Caco-2 (cell line): ENCODE measurements around the gene RB1. TPM values are rescaled to one million over a fixed set of nuclear protein-coding genes. Genes with fewer than 3 reads are reported as not detected.

Source experiments
- BruUV-seq: library from RNA; stranded (reverse); fragments of 400-500 nt; replicated peaks from 2 replicates; lab custom pipeline; 2021; lab: Mats Ljungman, UMichigan
- CTCF ChIA-PET: fragments of 300-600 bp; sonication (Branson Sonifier 250); formaldehyde crosslinking; loops from one replicate; lab custom pipeline; 2022; ENCODE audit warnings: antibody characterized with exemption; lab: Charles Lee
- POLR2A ChIA-PET: fragments of 300-600 bp; sonication (Branson Sonifier 250); formaldehyde crosslinking; loops from one replicate; lab custom pipeline; 2022; ENCODE audit warnings: antibody characterized with exemption; lab: Charles Lee
- DNase-seq, 2 experiments: peaks; one replicate each; pipeline versions ENCODE4 v3.0.0 to v3.0.0-alpha.2; 2020 to 2022
- H3K27me3 ChIP-seq: replicated peaks from 2 replicates; pipeline ENCODE4 v1.6.0; 2011; ENCODE audit warnings: low read length; ENCODE audit not compliant: control insufficient read depth, insufficient read depth
- H3K36me3 ChIP-seq: 2 replicates; pipeline ENCODE4 v1.5.1; 2011; ENCODE audit warnings: low read length; ENCODE audit not compliant: control insufficient read depth, insufficient read depth
- H3K4me1 ChIP-seq: fragments of 250-450 bp; sonication (Bioruptor Pico); 2 replicates; pipeline ENCODE4 v1.5.1; 2020; ENCODE audit warnings: mild to moderate bottlenecking
- H3K4me3 ChIP-seq: 2 replicates; pipeline ENCODE4 v1.5.1; 2011; ENCODE audit warnings: low read depth, mild to moderate bottlenecking, control low read depth, low read length
- H3K9me3 ChIP-seq: fragments of 250-450 bp; sonication (Bioruptor Pico); 2 replicates; pipeline ENCODE4 v1.5.1; 2020; ENCODE audit warnings: mild to moderate bottlenecking, moderate library complexity
- H3K27ac Mint-ChIP-seq: one replicate; pipeline ENCODE4 v1.8.0; 2022; ENCODE audit warnings: mixed read lengths; ENCODE audit not compliant: unreplicated experiment
- H3K27me3 Mint-ChIP-seq: one replicate; pipeline ENCODE4 v1.8.0; 2022; ENCODE audit warnings: mixed read lengths; ENCODE audit not compliant: insufficient read depth, unreplicated experiment
- H3K36me3 Mint-ChIP-seq: one replicate; pipeline ENCODE4 v1.8.0; 2022; ENCODE audit warnings: mild to moderate bottlenecking, mixed read lengths; ENCODE audit not compliant: insufficient read depth, unreplicated experiment
- H3K4me1 Mint-ChIP-seq: one replicate; pipeline ENCODE4 v1.8.0; 2022; ENCODE audit warnings: low read depth, mixed read lengths; ENCODE audit not compliant: unreplicated experiment
- H3K4me3 Mint-ChIP-seq: one replicate; pipeline ENCODE4 v1.8.0; 2022; ENCODE audit warnings: mild to moderate bottlenecking, moderate library complexity, mixed read lengths; ENCODE audit not compliant: unreplicated experiment
- H3K9me3 Mint-ChIP-seq: one replicate; pipeline ENCODE4 v1.8.0; 2022; ENCODE audit warnings: mixed read lengths; ENCODE audit not compliant: unreplicated experiment
- CTCF ChIP-seq, 2 experiments: fragments of 200-600 bp in 1 of 2; IDR thresholded peaks; 1 replicate in 1 of 2; 2 replicates in 1 of 2; pipeline versions ENCODE4 v1.5.1 to v1.8.0; 2011 to 2022; ENCODE audit warnings: antibody characterized with exemption in 1 of 2, control low read depth in 1 of 2, inconsistent platforms in 1 of 2, low read depth in 1 of 2, low read length in 1 of 2, mild to moderate bottlenecking in 1 of 2, moderate library complexity in 1 of 2; ENCODE audit not compliant: insufficient read depth in 1 of 2, severe bottlenecking in 1 of 2, unreplicated experiment in 1 of 2
- intact Hi-C: fragments of 100-400 bp; cut with micrococcal nuclease; formaldehyde crosslinking; loops from one replicate; pipeline ENCODE4 v1.10.0; 2022; ENCODE audit not compliant: unreplicated experiment
- total RNA-seq: library from RNA; stranded (reverse); gene quantifications from 2 replicates; pipeline ENCODE4 v1.2.3, GENCODE V29; 2022

Gene RB1
- total RNA-seq, 1 experiment from 2014 or later = 24.1 TPM

GRCh38 chr13:48507021-48507420 lies 203.5 kb downstream of the RB1 start:
- Mint-ChIP-seq H3K4me3 (no peak overlapping the region), H3K36me3 (no peaks in the 10 kb centered on the region), H3K9me3 (no peaks in the 10 kb centered on the region), H3K4me1 (no peaks in the 10 kb centered on the region), H3K27me3 (no peaks in the 10 kb centered on the region), H3K27ac (no peak overlapping the region)
- Histone ChIP-seq H3K9me3 (no peaks in the 10 kb centered on the region), H3K27me3 (no peaks in the 10 kb centered on the region), H3K4me1 (no peaks in the 10 kb centered on the region), H3K4me3 (no peak overlapping the region), H3K36me3 (no peaks in the 10 kb centered on the region)
- intact Hi-C loops = no loop called here
- CTCF ChIA-PET = no interaction called here
- POLR2A ChIA-PET = no interaction called here
- no peak for DNase-seq
- BruUV-seq = no TSS peak
- no peak for TF ChIP-seq CTCF (IDR thresholded peaks at IDR 0.05; ENCODE audit: insufficient read depth in 1 of 2, low read depth in 1 of 2, low read length in 1 of 2, severe bottlenecking in 1 of 2, unreplicated experiment in 1 of 2)

GRCh38 chr13:48508011-48508410 lies 204.5 kb downstream of the RB1 start:
- Histone ChIP-seq H3K4me3 (no peak overlapping the region), H3K4me1 (no peaks in the 10 kb centered on the region), H3K36me3 (no peaks in the 10 kb centered on the region), H3K27me3 (no peaks in the 10 kb centered on the region), H3K9me3 (no peaks in the 10 kb centered on the region)
- ChIA-PET CTCF (no interaction called here), POLR2A (no interaction called here)
- BruUV-seq = no TSS peak
- Mint-ChIP-seq H3K4me1 (no peaks in the 10 kb centered on the region), H3K27me3 (no peaks in the 10 kb centered on the region), H3K4me3 (no peak overlapping the region), H3K27ac (no peak overlapping the region), H3K36me3 (no peaks in the 10 kb centered on the region), H3K9me3 (no peaks in the 10 kb centered on the region)
- intact Hi-C loops = no loop called here
- TF ChIP-seq CTCF (IDR thresholded peaks at IDR 0.05; ENCODE audit: insufficient read depth in 1 of 2, low read depth in 1 of 2, low read length in 1 of 2, severe bottlenecking in 1 of 2, unreplicated experiment in 1 of 2) = no peak
- no peak for DNase-seq

GRCh38 chr13:48510698-48511097 lies 207.1 kb downstream of the RB1 start:
- no peak for TF ChIP-seq CTCF (IDR thresholded peaks at IDR 0.05; ENCODE audit: insufficient read depth in 1 of 2, low read depth in 1 of 2, low read length in 1 of 2, severe bottlenecking in 1 of 2, unreplicated experiment in 1 of 2)
- no peak overlapping the region for H3K27ac Mint-ChIP-seq
- no TSS peak for BruUV-seq
- Histone ChIP-seq H3K27me3 (no peaks in the 10 kb centered on the region), H3K4me1 (no peaks in the 10 kb centered on the region), H3K9me3 (no peaks in the 10 kb centered on the region), H3K4me3 (no peak overlapping the region), H3K36me3 (no peaks in the 10 kb centered on the region)
- intact Hi-C loops = no loop called here
- H3K4me1 Mint-ChIP-seq = no peaks in the 10 kb centered on the region
- POLR2A ChIA-PET = no interaction called here
- CTCF ChIA-PET = no interaction called here
- H3K9me3 Mint-ChIP-seq = no peaks in the 10 kb centered on the region
- no peaks in the 10 kb centered on the region for H3K36me3 Mint-ChIP-seq
- no peak overlapping the region for H3K4me3 Mint-ChIP-seq
- DNase-seq = no peak
- no peaks in the 10 kb centered on the region for H3K27me3 Mint-ChIP-seq
